Measurements from ENCODE around the gene SCML2. TPM values are rescaled to one million over a fixed set of nuclear protein-coding genes. Genes with fewer than 3 reads are reported as not detected.

SCML2 gene
- total RNA-seq, result 0.38 and 1.1 TPM in 2 replicates

GRCh38 chrX:18354369-18355223 lies at the start of gene SCML2:
Gene SCML2 (minus strand): TSS chrX:18354688. CDS start chrX:18334071, 20,617 bp downstream.

GRCh38 chrX:18220786-18221185 lies 133.7 kb downstream of the SCML2 start, which contains the start of gene BEND2:
Gene BEND2 (minus strand): TSS chrX:18220886. CDS start chrX:18220750, 136 bp downstream.

Other genes with a start within 250 kb of the SCML2 start
- gene BEND2, start 133.8 kb downstream of the SCML2 start, total RNA-seq, result not detected in 2 replicates
- 3.1 and 5.6 TPM in 2 replicates for gene CDKL5, start 70.9 kb upstream of the SCML2 start, total RNA-seq

All from mesangial cell (primary cell).